Right lobe of liver (tissue), 6 donors: ENCODE measurements around the gene PAX3. TPM values are rescaled to one million over a fixed set of nuclear protein-coding genes. Genes with fewer than 3 reads are reported as not detected.

Experiments used
- ATAC-seq, 4 donors: fragments of 200-7000 bp; cut with Tn5 transposase; one replicate each; pipeline ENCODE4 v1.9.1; 2020; ENCODE audit warnings: mild to moderate bottlenecking in 4 of 4, moderate library complexity in 4 of 4
- DNase-seq, 3 donors: peaks; one replicate each; pipeline ENCODE4 v3.0.0-alpha.2; 2020
- H3K27ac ChIP-seq, 3 donors: fragments of 200-600 bp; one replicate each; pipeline ENCODE4 v1.8.0; 2022
- H3K27me3 ChIP-seq, 2 donors: fragments of 200-600 bp; one replicate each; pipeline ENCODE4 v1.8.0; 2022
- H3K36me3 ChIP-seq, 4 donors: fragments of 200-600 bp; sonication (generic) in 1 of 4; one replicate each; pipeline versions ENCODE4 v1.5.1 to v1.8.0; 2017 to 2022; ENCODE audit warnings: control low read depth in 1 of 4
- H3K4me1 ChIP-seq, 4 donors: fragments of 200-600 bp; sonication (generic) in 1 of 4; one replicate each; pipeline versions ENCODE4 v1.5.1 to v1.8.0; 2017 to 2022; ENCODE audit warnings: control low read depth in 1 of 4
- H3K4me3 ChIP-seq, 3 donors: fragments of 200-600 bp; one replicate each; pipeline ENCODE4 v1.8.0; 2022
- H3K9me3 ChIP-seq, 4 donors: fragments of 200-600 bp; sonication (generic) in 1 of 4; one replicate each; pipeline versions ENCODE4 v1.5.1 to v1.8.0; 2017 to 2022; ENCODE audit warnings: control low read depth in 1 of 4
- POLR2A ChIP-seq: fragments of 450-650 bp; IDR thresholded peaks from one replicate; pipeline ENCODE4 v1.6.1; 2017; ENCODE audit warnings: antibody characterized with exemption, mild to moderate bottlenecking
- WGBS: methylation state at CpG from one replicate; pipeline ENCODE4 v1.1.6; 2018; ENCODE audit warnings: low coverage, low lambda C conversion rate; ENCODE audit not compliant: insufficient coverage; ENCODE audit errors: missing lambda C conversion rate; 5-methylcytosine and 5-hydroxymethylcytosine counted together
- intact Hi-C, 2 donors: fragments of 100-400 bp; cut with DNase I; formaldehyde crosslinking; loops; one replicate each; pipeline versions ENCODE4 v1.11.2 to v1.14.1; 2022
- total RNA-seq, 6 experiments: library from RNA; depleted of rRNA in 2 of 6; stranded (reverse); fragments of >200 nt in 2 of 6; fragmentation: NEBNext Ultra II Directional in 3 of 6; extraction: Animal tissue kit (Norgen Biotek cat#: 25700) in 3 of 6; gene quantifications; one replicate each; pipeline versions ENCODE4 v1.1.0 to v1.2.4, GENCODE V29; 2016 to 2023
- TF ChIP-seq, protein P1 (sequence below), 4 donors: fragments of 200-600 bp in 3 of 4; fragments of 450-650 bp in 1 of 4; IDR thresholded peaks; one replicate each; pipeline versions ENCODE4 v1.5.1 to v1.8.0; 2016 to 2022; ENCODE audit warnings: antibody characterized with exemption in 4 of 4, mild to moderate bottlenecking in 2 of 4
- donor health status: DM: no; HTN: yes; CAD: no.
- donor health status: DM: no; HTN: no; CAD: no.
- donor health status: DM: no; HTN: no; CAD: no.
- donor health status: DM: no; HTN: yes; CAD: no.
- donor health status: DM: no; HTN: yes; CAD: no.

Gene PAX3
- total RNA-seq, 6 experiments from 2014 or later, result not detected

DNA sequence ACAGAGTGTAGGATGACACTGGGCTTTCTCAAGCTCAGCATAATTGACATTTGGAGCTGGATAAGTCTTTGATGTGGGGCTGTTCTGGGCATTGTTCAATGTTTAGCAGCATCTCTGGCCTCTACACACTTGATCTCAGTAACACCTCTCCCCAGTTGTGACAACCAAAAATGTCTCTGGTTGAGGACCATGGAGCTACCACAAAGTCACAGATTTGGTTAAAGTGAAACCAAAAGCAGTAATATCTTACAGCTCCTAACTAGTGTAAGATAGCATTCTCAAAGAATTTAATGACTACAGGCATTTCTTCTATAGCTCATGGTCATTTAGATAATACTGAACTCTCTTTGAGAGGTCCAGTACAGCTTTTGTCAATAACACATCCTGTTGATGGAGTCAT is 23.4 kb upstream of the PAX3 start:
- DNase-seq (no peak), ATAC-seq (no peak)
- intact Hi-C loops, result no loop called here
- H3K27me3 ChIP-seq, result peaks cover 4 to 15% of the 10 kb centered on the region in 2 donors
- H3K4me3 ChIP-seq, result no peak overlapping the region
- peaks cover 0 to 20% (median 0%) of the 10 kb centered on the region in 4 donors for H3K4me1 ChIP-seq
- H3K27ac ChIP-seq, result no peak overlapping the region
- H3K9me3 ChIP-seq, result no peaks in the 10 kb centered on the region
- TF ChIP-seq POLR2A, result no peak
- TF ChIP-seq, protein P1, sequence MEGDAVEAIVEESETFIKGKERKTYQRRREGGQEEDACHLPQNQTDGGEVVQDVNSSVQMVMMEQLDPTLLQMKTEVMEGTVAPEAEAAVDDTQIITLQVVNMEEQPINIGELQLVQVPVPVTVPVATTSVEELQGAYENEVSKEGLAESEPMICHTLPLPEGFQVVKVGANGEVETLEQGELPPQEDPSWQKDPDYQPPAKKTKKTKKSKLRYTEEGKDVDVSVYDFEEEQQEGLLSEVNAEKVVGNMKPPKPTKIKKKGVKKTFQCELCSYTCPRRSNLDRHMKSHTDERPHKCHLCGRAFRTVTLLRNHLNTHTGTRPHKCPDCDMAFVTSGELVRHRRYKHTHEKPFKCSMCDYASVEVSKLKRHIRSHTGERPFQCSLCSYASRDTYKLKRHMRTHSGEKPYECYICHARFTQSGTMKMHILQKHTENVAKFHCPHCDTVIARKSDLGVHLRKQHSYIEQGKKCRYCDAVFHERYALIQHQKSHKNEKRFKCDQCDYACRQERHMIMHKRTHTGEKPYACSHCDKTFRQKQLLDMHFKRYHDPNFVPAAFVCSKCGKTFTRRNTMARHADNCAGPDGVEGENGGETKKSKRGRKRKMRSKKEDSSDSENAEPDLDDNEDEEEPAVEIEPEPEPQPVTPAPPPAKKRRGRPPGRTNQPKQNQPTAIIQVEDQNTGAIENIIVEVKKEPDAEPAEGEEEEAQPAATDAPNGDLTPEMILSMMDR (IDR thresholded peaks at IDR 0.05), result no peak
- no peaks in the 10 kb centered on the region for H3K36me3 ChIP-seq

DNA sequence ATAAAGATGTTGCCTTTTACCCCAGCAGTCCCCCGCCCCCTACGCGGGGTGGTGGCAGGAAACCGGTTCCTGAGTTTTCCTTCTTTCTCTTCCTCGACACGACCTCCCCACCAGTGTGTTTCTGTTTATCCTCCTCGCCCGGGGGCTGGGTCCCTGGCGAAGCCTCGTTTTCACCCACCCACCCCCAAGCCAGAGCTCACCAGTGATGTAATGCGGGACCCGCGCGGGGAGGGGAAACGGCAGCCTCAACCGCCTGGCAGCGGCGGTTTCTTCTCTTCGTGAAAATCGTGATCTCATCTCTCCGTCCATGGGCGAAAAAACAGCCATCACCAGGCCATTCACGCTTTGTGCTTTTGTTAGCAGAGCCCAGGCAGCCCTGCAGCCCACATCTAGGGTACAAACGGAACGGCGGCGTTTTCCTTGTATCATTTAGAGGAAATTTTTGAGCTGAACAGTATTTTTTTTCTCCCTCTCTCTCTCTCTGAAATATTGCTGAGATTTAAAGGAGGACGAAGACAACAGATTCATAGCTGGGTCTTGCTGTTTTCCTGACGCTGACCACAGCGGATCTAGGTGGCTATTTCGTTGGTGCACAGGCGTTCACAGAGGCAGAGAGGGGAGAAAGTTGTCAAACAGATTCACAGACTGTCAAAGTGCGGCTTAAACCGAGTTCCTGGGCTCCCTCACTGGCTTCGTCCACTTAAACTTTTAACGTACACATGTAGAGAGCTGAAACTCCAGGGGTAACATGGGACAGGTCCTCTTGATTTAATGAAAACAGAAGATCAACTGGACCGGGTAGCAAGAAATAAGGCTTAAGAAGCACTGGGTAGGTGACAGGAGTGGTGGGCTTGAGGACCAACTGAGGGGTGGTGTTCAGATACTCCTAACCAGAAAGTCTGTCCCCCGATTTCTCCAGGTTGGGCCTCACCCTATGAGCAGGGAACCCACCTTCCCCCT is 21.9 kb upstream of the PAX3 start:
- intact Hi-C loops, result no loop called here
- no peak overlapping the region for H3K27ac ChIP-seq
- no peaks in the 10 kb centered on the region for H3K9me3 ChIP-seq
- H3K36me3 ChIP-seq, result no peaks in the 10 kb centered on the region
- peak overlapping the region; percentile 7 to 46 (median 12) for H3K4me3 ChIP-seq
- peaks cover 0 to 20% (median 0%) of the 10 kb centered on the region in 4 donors for H3K4me1 ChIP-seq
- peak in 1 of 4 donors; percentile 4 for ATAC-seq
- H3K27me3 ChIP-seq, result peaks cover 4 to 20% of the 10 kb centered on the region in 2 donors
- WGBS, result 10% methylated on average over 38 of the region's 38 CpGs
- no peak for TF ChIP-seq POLR2A
- TF ChIP-seq, protein P1 (IDR thresholded peaks at IDR 0.05), result no peak
- peak in 1 of 3 donors; percentile 25 for DNase-seq

DNA sequence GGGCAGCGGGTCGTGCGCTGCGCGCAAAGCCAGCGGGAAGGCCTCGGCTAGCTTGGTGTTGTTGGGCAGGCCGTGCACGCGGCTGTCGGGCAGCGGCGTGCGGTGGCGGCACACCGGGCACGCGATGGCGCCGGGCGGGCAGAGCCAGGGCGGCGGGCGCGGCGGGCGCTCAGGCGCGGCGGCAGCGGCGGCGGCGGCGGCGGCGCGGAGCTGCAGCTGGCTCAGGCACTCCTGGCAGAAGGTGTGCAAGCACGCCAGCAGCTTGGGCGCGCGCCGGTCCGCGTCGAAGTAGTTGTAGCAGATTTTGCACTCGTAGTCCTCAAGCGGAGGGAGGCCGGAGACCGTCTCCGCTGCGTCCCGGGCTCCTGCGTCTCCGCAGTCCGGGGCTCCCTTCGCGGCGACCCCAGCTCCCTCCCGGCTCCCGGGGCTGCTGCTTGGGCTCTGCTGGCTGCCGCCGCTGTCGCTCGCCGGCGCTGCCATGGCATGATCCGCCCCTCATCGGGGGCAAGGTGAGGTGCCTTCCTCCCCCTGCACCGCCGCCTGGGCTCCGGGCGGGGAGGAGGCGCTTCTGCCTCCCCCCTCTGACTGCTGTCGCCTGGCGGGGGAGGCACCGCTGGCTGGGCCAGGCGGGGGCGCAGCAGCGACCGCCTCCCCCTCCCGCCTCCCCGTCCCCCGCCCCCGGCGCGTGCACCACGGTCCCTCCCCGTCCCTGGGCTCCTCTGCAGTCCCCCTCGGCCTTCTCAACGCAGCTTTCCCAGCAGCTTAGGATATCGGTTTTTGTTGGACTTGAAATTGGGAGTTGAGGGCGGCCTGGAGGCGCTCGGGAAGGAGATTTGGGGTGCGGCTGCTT is 21.0 kb upstream of the PAX3 start:
- 6% methylated on average over 14 of the region's 96 CpGs for WGBS
- peak in 1 of 3 donors; percentile 48 for DNase-seq
- H3K27me3 ChIP-seq, result peaks cover 4 to 20% of the 10 kb centered on the region in 2 donors
- intact Hi-C loops, result no loop called here
- ATAC-seq, result peak; percentile 26 to 39 (median 36)
- H3K36me3 ChIP-seq, result no peaks in the 10 kb centered on the region
- no peak for TF ChIP-seq POLR2A
- TF ChIP-seq, protein P1 (IDR thresholded peaks at IDR 0.05), result no peak
- H3K4me3 ChIP-seq, result peak overlapping the region; percentile 12 to 46 (median 33)
- no peaks in the 10 kb centered on the region for H3K9me3 ChIP-seq
- H3K27ac ChIP-seq, result no peak overlapping the region
- peaks cover 0 to 20% (median 0%) of the 10 kb centered on the region in 4 donors for H3K4me1 ChIP-seq

DNA sequence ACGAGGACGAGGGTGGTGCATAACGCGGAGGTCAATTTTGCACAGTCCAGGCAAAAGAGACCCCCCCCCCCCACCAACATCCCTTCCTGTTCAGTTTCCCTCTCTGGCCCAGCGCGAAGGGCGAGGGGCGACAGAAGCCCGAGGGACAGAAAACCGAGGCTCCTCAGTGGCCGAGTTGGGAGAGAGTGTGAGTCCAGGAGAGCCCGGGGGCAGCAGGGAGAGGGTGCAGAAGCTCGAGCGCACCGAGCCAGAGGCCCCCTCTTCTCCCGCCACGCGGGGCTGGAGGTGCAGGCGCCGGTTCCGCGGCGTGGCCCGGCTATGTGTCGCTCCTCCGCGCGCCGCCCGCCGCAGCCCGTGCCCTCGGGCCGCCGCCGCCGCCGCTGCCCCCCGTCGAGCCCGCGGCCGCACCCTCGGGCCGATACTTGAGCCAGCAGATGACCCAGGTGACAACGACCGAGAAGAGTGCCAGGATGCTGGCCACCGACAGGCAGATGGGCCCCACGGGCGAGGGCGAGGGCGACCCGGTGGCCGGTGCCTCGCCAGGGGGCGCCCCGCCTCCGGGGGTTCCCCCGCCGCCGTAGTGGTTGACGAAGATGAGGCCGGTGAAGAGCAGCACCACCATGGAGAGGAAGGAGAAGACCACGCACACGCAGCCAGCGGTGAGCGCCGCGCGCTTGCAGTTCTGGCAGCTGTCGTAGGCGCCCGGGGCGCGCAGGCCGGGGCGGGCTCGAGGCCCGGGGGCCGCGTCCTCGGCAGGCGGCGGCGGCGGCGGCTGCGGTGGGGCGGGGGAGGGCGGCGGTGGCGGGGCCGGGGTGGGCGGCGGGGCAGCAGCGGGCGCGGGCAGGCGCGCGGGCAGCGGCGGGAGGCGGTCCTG is 20.2 kb upstream of the PAX3 start:
- 0% methylated on average over 14 of the region's 104 CpGs for WGBS
- intact Hi-C loops, result no loop called here
- peak in 1 of 3 donors; percentile 50 for DNase-seq
- peak in 2 of 4 donors; percentile 11 to 40 for ATAC-seq
- Histone ChIP-seq H3K27me3 (peaks cover 7 to 27% of the 10 kb centered on the region in 2 donors), H3K27ac (no peak overlapping the region), H3K4me3 (peak overlapping the region in 2 of 3 donors; percentile 41 to 53), H3K36me3 (no peaks in the 10 kb centered on the region), H3K9me3 (no peaks in the 10 kb centered on the region), H3K4me1 (peaks cover 0 to 20% (median 0%) of the 10 kb centered on the region in 4 donors)
- TF ChIP-seq POLR2A, result no peak
- TF ChIP-seq, protein P1 (IDR thresholded peaks at IDR 0.05), result peak in 3 of 4 donors; percentile 7 to 26 (median 10)
